GM23248 (cell line): ENCODE results near the gene ADO.
"Not testable (repeated sequence)": the region's sequence is repeated elsewhere in the genome, so short reads cannot be mapped to it uniquely, and the experiment has no call there.

Experiments used
- EZH2 ChIP-seq: fragments of 200-600 bp; sonication (generic); IDR thresholded peaks from 2 replicates; pipeline ENCODE4 v1.6.1; 2018; ENCODE audit warnings: antibody characterized with exemption, mild to moderate bottlenecking; ENCODE audit not compliant: insufficient read depth, poor library complexity, severe bottlenecking
- EZH2phosphoT487 ChIP-seq: fragments of 200-600 bp; sonication (generic); IDR thresholded peaks from 2 replicates; pipeline ENCODE4 v1.6.1; 2018; ENCODE audit warnings: antibody characterized with exemption, moderate library complexity, mild to moderate bottlenecking, low read depth; ENCODE audit not compliant: insufficient read depth

GRCh38 chr10:62788285-62788684 is 16.2 kb upstream of the ADO start:
- not testable (repeated sequence) for TF ChIP-seq EZH2, EZH2phosphoT487
